Mesendoderm (in vitro differentiated cells): ENCODE data around the gene C22orf15.

Source experiments
- DNase-seq: peaks from one replicate; pipeline ENCODE4 v3.0.0; 2013
- H2AK5ac ChIP-seq: 2 replicates; pipeline ENCODE4 v1.6.1; 2013; ENCODE audit warnings: low read length, inconsistent platforms
- H2BK120ac ChIP-seq: 2 replicates; pipeline ENCODE4 v1.6.1; 2013; ENCODE audit warnings: low read depth, mild to moderate bottlenecking, low read length, moderate library complexity, mixed read lengths
- H2BK15ac ChIP-seq: replicated peaks from 2 replicates; pipeline ENCODE4 v1.6.1; 2013; ENCODE audit warnings: low read depth, mild to moderate bottlenecking, moderate library complexity
- H2BK5ac ChIP-seq: 2 replicates; pipeline ENCODE4 v1.6.1; 2013; ENCODE audit warnings: low read length, inconsistent platforms
- H3K18ac ChIP-seq: 2 replicates; pipeline ENCODE4 v1.6.1; 2013; ENCODE audit warnings: mild to moderate bottlenecking, low read length, mixed read lengths
- H3K23ac ChIP-seq: one replicate; pipeline ENCODE4 v1.6.1; 2013; ENCODE audit warnings: low read length
- H3K27ac ChIP-seq: 2 replicates; pipeline ENCODE4 v1.5.1; 2013; ENCODE audit warnings: low read depth, mild to moderate bottlenecking, inconsistent platforms, low read length, moderate library complexity
- H3K27me3 ChIP-seq: 2 replicates; pipeline ENCODE4 v1.6.1; 2013; ENCODE audit warnings: low read length, control low read depth, mild to moderate bottlenecking, inconsistent platforms; ENCODE audit not compliant: insufficient read depth, poor library complexity
- H3K36me3 ChIP-seq: 2 replicates; pipeline ENCODE4 v1.6.1; 2013; ENCODE audit warnings: low read length, inconsistent platforms; ENCODE audit not compliant: control insufficient read depth, insufficient read depth
- H3K4ac ChIP-seq: one replicate; pipeline ENCODE4 v1.6.1; 2013; ENCODE audit warnings: low read depth, mild to moderate bottlenecking, low read length, moderate library complexity
- H3K4me1 ChIP-seq: 2 replicates; pipeline ENCODE4 v1.6.1; 2013; ENCODE audit warnings: low read depth, low read length, inconsistent platforms; ENCODE audit not compliant: control insufficient read depth
- H3K4me2 ChIP-seq: 2 replicates; pipeline ENCODE4 v1.6.1; 2013; ENCODE audit warnings: low read length
- H3K4me3 ChIP-seq: 2 replicates; pipeline ENCODE4 v1.5.1; 2013; ENCODE audit warnings: mild to moderate bottlenecking, low read length
- H3K56ac ChIP-seq: one replicate; pipeline ENCODE4 v1.6.1; 2013; ENCODE audit warnings: low read length
- H3K79me1 ChIP-seq: 2 replicates; pipeline ENCODE4 v1.6.1; 2013; ENCODE audit warnings: low read length, inconsistent platforms
- H3K79me2 ChIP-seq: 2 replicates; pipeline ENCODE4 v1.6.1; 2013; ENCODE audit warnings: mild to moderate bottlenecking, low read length; ENCODE audit not compliant: control insufficient read depth, insufficient read depth
- H3K9ac ChIP-seq: 2 replicates; pipeline ENCODE4 v1.6.1; 2013; ENCODE audit warnings: low read length, inconsistent platforms
- H4K5ac ChIP-seq: one replicate; pipeline ENCODE4 v1.6.1; 2013; ENCODE audit warnings: low read length
- H4K8ac ChIP-seq: one replicate; pipeline ENCODE4 v1.6.1; 2013; ENCODE audit warnings: low read depth, mild to moderate bottlenecking, control low read depth, low read length, moderate library complexity
- WGBS: extraction: QIAGEN DNeasy Blood & Tissue Kit; methylation state at CpG from one replicate; pipeline ENCODE4 v1.1.7; 2013; ENCODE audit warnings: low lambda C conversion rate, missing lambda C conversion rate; ENCODE audit not compliant: insufficient coverage; ENCODE audit errors: extremely low coverage; 5-methylcytosine and 5-hydroxymethylcytosine counted together

Gene C22orf15

GRCh38 chr22:23800297-23801237 lies 37.8 kb downstream of the C22orf15 start:
- no peak overlapping the region for H3K4me3 ChIP-seq
- H3K9ac ChIP-seq = no peak overlapping the region
- no peak overlapping the region for H4K8ac ChIP-seq
- H2BK5ac ChIP-seq = no peak overlapping the region
- H3K79me1 ChIP-seq = no peaks in the 10 kb centered on the region
- no peak overlapping the region for H3K23ac ChIP-seq
- peaks cover 22% of the 10 kb centered on the region for H3K36me3 ChIP-seq
- no peak overlapping the region for H3K56ac ChIP-seq
- no peak overlapping the region for H4K5ac ChIP-seq
- H3K79me2 ChIP-seq = no peaks in the 10 kb centered on the region
- no CpG with 5 or more reads among the region's 18 CpGs for WGBS
- H2BK120ac ChIP-seq = no peak overlapping the region
- DNase-seq = no peak
- H2AK5ac ChIP-seq = no peak overlapping the region
- no peak overlapping the region for H2BK15ac ChIP-seq
- no peak overlapping the region for H3K18ac ChIP-seq
- H3K27me3 ChIP-seq = no peaks in the 10 kb centered on the region
- no peak overlapping the region for H3K4ac ChIP-seq
- H3K4me1 ChIP-seq = no peaks in the 10 kb centered on the region
- H3K4me2 ChIP-seq = no peak overlapping the region
- H3K27ac ChIP-seq = no peak overlapping the region

- H3K4ac ChIP-seq = no peak overlapping the region
- H3K4me1 ChIP-seq = no peaks in the 10 kb centered on the region
- H3K27ac ChIP-seq = no peak overlapping the region
- WGBS = no CpG with 5 or more reads among the region's 11 CpGs
- no peak overlapping the region for H2BK120ac ChIP-seq
- H3K56ac ChIP-seq = no peak overlapping the region
- H3K36me3 ChIP-seq = peaks cover 26% of the 10 kb centered on the region
- no peak overlapping the region for H3K4me3 ChIP-seq
- no peak overlapping the region for H3K4me2 ChIP-seq
- no peaks in the 10 kb centered on the region for H3K79me2 ChIP-seq
- H3K23ac ChIP-seq = no peak overlapping the region
- H3K18ac ChIP-seq = no peak overlapping the region
- H2BK15ac ChIP-seq = no peak overlapping the region
- H4K5ac ChIP-seq = no peak overlapping the region
- no peak overlapping the region for H4K8ac ChIP-seq
- no peak overlapping the region for H2BK5ac ChIP-seq
- no peaks in the 10 kb centered on the region for H3K27me3 ChIP-seq
- no peaks in the 10 kb centered on the region for H3K79me1 ChIP-seq
- no peak for DNase-seq
- H2AK5ac ChIP-seq = no peak overlapping the region
- H3K9ac ChIP-seq = no peak overlapping the region
Observed at GRCh38 chr22:23801238-23801821, 38.5 kb downstream of the C22orf15 start.

- Histone ChIP-seq H2BK15ac (no peak overlapping the region), H3K4me2 (no peak overlapping the region), H4K5ac (no peak overlapping the region), H3K18ac (no peak overlapping the region), H2BK5ac (no peak overlapping the region), H3K79me1 (no peaks in the 10 kb centered on the region), H3K27me3 (no peaks in the 10 kb centered on the region), H3K4me1 (no peaks in the 10 kb centered on the region), H3K36me3 (peaks cover 26% of the 10 kb centered on the region), H3K27ac (no peak overlapping the region), H2BK120ac (no peak overlapping the region), H2AK5ac (no peak overlapping the region), H3K23ac (no peak overlapping the region), H3K79me2 (no peaks in the 10 kb centered on the region), H3K4me3 (no peak overlapping the region), H3K56ac (no peak overlapping the region), H3K9ac (no peak overlapping the region), H4K8ac (no peak overlapping the region), H3K4ac (no peak overlapping the region)
- no peak for DNase-seq
- no CpG with 5 or more reads among the region's 8 CpGs for WGBS
Observed at GRCh38 chr22:23801886-23802377, 39.1 kb downstream of the C22orf15 start.

GRCh38 chr22:23803001-23803819 lies 40.4 kb downstream of the C22orf15 start:
- Histone ChIP-seq H3K4me3 (no peak overlapping the region), H2BK120ac (no peak overlapping the region), H3K27ac (no peak overlapping the region), H4K5ac (no peak overlapping the region), H3K56ac (no peak overlapping the region), H2AK5ac (no peak overlapping the region), H3K27me3 (no peaks in the 10 kb centered on the region), H3K18ac (no peak overlapping the region), H4K8ac (no peak overlapping the region), H3K23ac (no peak overlapping the region), H2BK5ac (no peak overlapping the region), H3K4me1 (no peaks in the 10 kb centered on the region), H3K9ac (no peak overlapping the region), H3K79me1 (no peaks in the 10 kb centered on the region), H3K79me2 (no peaks in the 10 kb centered on the region), H3K4ac (no peak overlapping the region), H2BK15ac (no peak overlapping the region), H3K4me2 (no peak overlapping the region), H3K36me3 (peaks cover 23% of the 10 kb centered on the region)
- DNase-seq = no peak
- WGBS = no CpG with 5 or more reads among the region's 21 CpGs

- Histone ChIP-seq H3K36me3 (peaks cover 21% of the 10 kb centered on the region), H3K4me3 (no peak overlapping the region), H3K27me3 (no peaks in the 10 kb centered on the region), H3K9ac (peak overlapping the region; percentile 9), H2AK5ac (no peak overlapping the region), H4K8ac (no peak overlapping the region), H2BK120ac (no peak overlapping the region), H3K18ac (no peak overlapping the region), H4K5ac (no peak overlapping the region), H3K27ac (peak overlapping the region; percentile 47), H2BK15ac (no peak overlapping the region), H3K4me1 (no peaks in the 10 kb centered on the region), H3K79me1 (no peaks in the 10 kb centered on the region), H3K56ac (peak overlapping the region; percentile 67), H3K4me2 (no peak overlapping the region), H2BK5ac (no peak overlapping the region), H3K23ac (no peak overlapping the region), H3K4ac (no peak overlapping the region), H3K79me2 (no peaks in the 10 kb centered on the region)
- no CpG with 5 or more reads among the region's 12 CpGs for WGBS
- DNase-seq = peak; percentile 68
Observed at GRCh38 chr22:23804781-23805291, 42.0 kb downstream of the C22orf15 start.
